ENCODE measurements around the gene CMTM6. TPM values are rescaled to one million over a fixed set of nuclear protein-coding genes. Genes with fewer than 3 reads are reported as not detected.

Gene CMTM6
- polyA plus RNA-seq, 1 of the 3 experiments (the other 2 are of a cell fraction), result 29.8 TPM

- Histone ChIP-seq H3K4me1 (ENCODE audit: control insufficient read depth in 1 of 2, insufficient read depth in 2 of 2, low read depth in 1 of 2, low read length in 1 of 2) (peaks cover 0 to 7% of the 10 kb centered on the region in 2 experiments; a peak in 2 of 4 replicates), H3K27ac (ENCODE audit: low read depth in 2 of 2, low read length in 1 of 2) (no peak overlapping the region), H3K9me3 (no peaks in the 10 kb centered on the region), H3K4me3 (ENCODE audit: low read depth in 2 of 2, low read length in 1 of 2) (no peak overlapping the region), H3K36me3 (replicated peaks in 1 of 2; ENCODE audit: control insufficient read depth in 1 of 2, insufficient read depth in 2 of 2, low read length in 1 of 2) (peaks cover 0 to 5% of the 10 kb centered on the region in 2 experiments), H3K9ac (no peak overlapping the region), H3K4me2 (no peak overlapping the region), H4K20me1 (ENCODE audit: insufficient read depth) (no peaks in the 10 kb centered on the region), H3K27me3 (ENCODE audit: insufficient read depth) (no peaks in the 10 kb centered on the region), H3F3A (replicated peaks; ENCODE audit: insufficient read depth) (no peaks in the 10 kb centered on the region), H3K9me2 (no peaks in the 10 kb centered on the region), H3K79me2 (ENCODE audit: insufficient read depth) (no peaks in the 10 kb centered on the region), H2AFZ (ENCODE audit: low read depth) (no peak overlapping the region)
- DNase-seq, result no peak
- TF ChIP-seq EZH2phosphoT487 (IDR thresholded peaks at IDR 0.05; ENCODE audit: borderline replicate concordance, low read depth), result no peak
- TF ChIP-seq, protein P1, sequence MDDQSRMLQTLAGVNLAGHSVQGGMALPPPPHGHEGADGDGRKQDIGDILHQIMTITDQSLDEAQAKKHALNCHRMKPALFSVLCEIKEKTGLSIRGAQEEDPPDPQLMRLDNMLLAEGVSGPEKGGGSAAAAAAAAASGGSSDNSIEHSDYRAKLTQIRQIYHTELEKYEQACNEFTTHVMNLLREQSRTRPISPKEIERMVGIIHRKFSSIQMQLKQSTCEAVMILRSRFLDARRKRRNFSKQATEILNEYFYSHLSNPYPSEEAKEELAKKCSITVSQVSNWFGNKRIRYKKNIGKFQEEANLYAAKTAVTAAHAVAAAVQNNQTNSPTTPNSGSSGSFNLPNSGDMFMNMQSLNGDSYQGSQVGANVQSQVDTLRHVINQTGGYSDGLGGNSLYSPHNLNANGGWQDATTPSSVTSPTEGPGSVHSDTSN (IDR thresholded peaks at IDR 0.05), result no peak
- TF ChIP-seq TAF1 (IDR thresholded peaks at IDR 0.05; ENCODE audit: borderline replicate concordance, low read depth, low read length), result no peak
- TF ChIP-seq EP300 (IDR thresholded peaks at IDR 0.05; ENCODE audit: borderline replicate concordance in 1 of 2, low read depth in 1 of 2, low read length in 1 of 2), result no peak
- no peak for TF ChIP-seq FOXM1 (IDR thresholded peaks at IDR 0.05; ENCODE audit: low read depth)
- no peak for TF ChIP-seq RXRA (IDR thresholded peaks at IDR 0.05; ENCODE audit: borderline replicate concordance, low read depth)
- no peak for TF ChIP-seq CTCF (IDR thresholded peaks at IDR 0.05)
- TF ChIP-seq RFX5 (IDR thresholded peaks at IDR 0.05; ENCODE audit: low read length), result no peak
- TF ChIP-seq MAX (IDR thresholded peaks at IDR 0.05; ENCODE audit: low read depth), result no peak
- no peak for TF ChIP-seq JUND (IDR thresholded peaks at IDR 0.05)
- no peak for TF ChIP-seq SIN3A (IDR thresholded peaks at IDR 0.05; ENCODE audit: borderline replicate concordance, low read depth, low read length)
- TF ChIP-seq SMC3 (IDR thresholded peaks at IDR 0.05; ENCODE audit: low read depth, low read length), result no peak
- no peak for TF ChIP-seq TCF12 (IDR thresholded peaks at IDR 0.05)
- POLR2A ChIA-PET, result no interaction called here
- CTCF ChIA-PET, result interaction anchor here (1.0 to 6.6 kb wide), 2 partner anchors 9 to 10 kb away, joined by 6 to 52 read pairs; no protein-coding TSS in a partner anchor
- 89% methylated on average over 7 of the region's 9 CpGs for WGBS (ENCODE audit: low lambda C conversion rate)
Measured at GRCh38 chr3:32457971-32458471, 44.6 kb downstream of the CMTM6 start.

DNA sequence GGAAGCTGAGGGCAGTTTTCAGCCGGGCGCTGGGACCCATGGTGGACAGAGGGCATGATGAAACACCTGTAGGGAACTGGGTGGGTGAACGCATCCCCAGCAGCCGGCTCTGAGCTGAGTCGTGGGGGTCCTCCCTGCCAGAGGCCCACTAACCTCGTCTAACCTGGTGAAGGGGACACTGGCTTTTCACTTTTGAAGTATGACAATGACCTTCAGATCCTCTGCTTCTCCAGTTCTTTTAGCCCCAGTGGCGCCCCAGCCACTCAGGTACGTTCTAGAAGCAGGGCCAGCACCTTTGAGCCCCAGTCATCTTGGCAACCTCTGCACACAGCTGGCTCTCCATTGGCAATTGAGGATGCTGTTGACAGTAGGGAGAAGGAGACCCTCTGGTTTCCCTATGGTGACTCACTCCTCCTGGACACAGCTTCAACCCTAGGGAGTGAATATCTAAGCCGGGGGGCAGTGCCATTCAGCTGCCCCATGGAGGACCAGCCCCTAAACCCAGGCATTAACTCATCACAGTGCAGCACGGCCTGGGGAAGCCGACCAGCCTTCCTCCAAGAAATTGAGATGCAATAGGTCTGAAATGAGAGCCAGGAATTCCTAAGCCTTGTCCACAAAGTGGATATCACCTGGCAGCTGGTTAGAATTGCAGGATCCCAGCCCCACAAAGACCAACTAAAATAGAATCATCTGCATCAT, 46.1 kb downstream of the CMTM6 start:
- Histone ChIP-seq H3K79me2 (ENCODE audit: insufficient read depth) (no peaks in the 10 kb centered on the region), H3K9ac (no peak overlapping the region), H3K36me3 (replicated peaks in 1 of 2; ENCODE audit: control insufficient read depth in 1 of 2, insufficient read depth in 2 of 2, low read length in 1 of 2) (peaks cover 0 to 9% of the 10 kb centered on the region in 2 experiments), H4K20me1 (ENCODE audit: insufficient read depth) (no peaks in the 10 kb centered on the region), H3K27me3 (ENCODE audit: insufficient read depth) (no peaks in the 10 kb centered on the region), H3K27ac (ENCODE audit: low read depth in 2 of 2, low read length in 1 of 2) (no peak overlapping the region), H3F3A (replicated peaks; ENCODE audit: insufficient read depth) (no peaks in the 10 kb centered on the region), H3K4me2 (no peak overlapping the region), H3K9me3 (no peaks in the 10 kb centered on the region), H3K9me2 (no peaks in the 10 kb centered on the region), H3K4me1 (ENCODE audit: control insufficient read depth in 1 of 2, insufficient read depth in 2 of 2, low read depth in 1 of 2, low read length in 1 of 2) (peaks cover 0 to 7% of the 10 kb centered on the region in 2 experiments; a peak in 2 of 4 replicates), H3K4me3 (ENCODE audit: low read depth in 2 of 2, low read length in 1 of 2) (no peak overlapping the region), H2AFZ (ENCODE audit: low read depth) (no peak overlapping the region)
- TF ChIP-seq, protein P1 (IDR thresholded peaks at IDR 0.05), result no peak
- TF ChIP-seq SIN3A (IDR thresholded peaks at IDR 0.05; ENCODE audit: borderline replicate concordance, low read depth, low read length), result no peak
- no peak for TF ChIP-seq NFIC (IDR thresholded peaks at IDR 0.05; ENCODE audit: borderline replicate concordance)
- ChIA-PET POLR2A (no interaction called here), CTCF (interaction anchor here (1.1 to 6.6 kb wide), 2 partner anchors 11 to 82 kb away, joined by 3 to 52 read pairs; no protein-coding TSS in a partner anchor)
- WGBS (ENCODE audit: low lambda C conversion rate), result 96% methylated on average over 8 of the region's 11 CpGs
- DNase-seq, result no peak
